Measurements from ENCODE around the gene USP33. TPM values are rescaled to one million over a fixed set of nuclear protein-coding genes. Genes with fewer than 3 reads are reported as not detected.

The USP33 gene
- total RNA-seq, 1 experiment from 2014 or later, result 51.5 TPM

GRCh38 chr1:77683160-77684148 is 76.2 kb downstream of the USP33 start:
- peak overlapping the region; percentile 99 to 100 (median 100) for H3K27ac Mint-ChIP-seq
- Histone ChIP-seq H3K23ac (ENCODE audit: insufficient read length, low read depth, low read length) (no peak overlapping the region), H3K14ac (ENCODE audit: insufficient read depth, low read length) (peak overlapping the region; percentile 99), H4K8ac (replicated peaks; ENCODE audit: insufficient read length, low read depth, low read length) (no peak overlapping the region), H3K4me2 (ENCODE audit: insufficient read depth, insufficient read length, low read length) (peak overlapping the region; percentile 76), H3K4me1 (ENCODE audit: insufficient read depth, low read length) (no peaks in the 10 kb centered on the region), H3K27me3 (ENCODE audit: insufficient read depth, low read length) (no peaks in the 10 kb centered on the region), H2BK20ac (ENCODE audit: low read depth, low read length, poor library complexity, severe bottlenecking) (no peak overlapping the region), H2AK5ac (ENCODE audit: insufficient read length, low read length) (no peak overlapping the region), H2BK12ac (ENCODE audit: insufficient read length, low read depth, low read length) (no peak overlapping the region), H3K27ac (ENCODE audit: insufficient read length, low read depth, low read length) (peak overlapping the region; percentile 99), H3K9ac (ENCODE audit: extremely low read depth, insufficient read length, low read length) (peak overlapping the region; percentile 100), H2AFZ (ENCODE audit: low read length) (peak overlapping the region; percentile 74), H3K23me2 (ENCODE audit: insufficient read length, low read depth, low read length, poor library complexity, severe bottlenecking) (peaks cover 14% of the 10 kb centered on the region), H4K5ac (ENCODE audit: insufficient read length, low read depth, low read length) (peak overlapping the region; percentile 92), H2BK5ac (ENCODE audit: insufficient read length, low read length) (peak overlapping the region; percentile 23), H3K18ac (ENCODE audit: insufficient read length, low read depth, low read length) (peak overlapping the region; percentile 99), H4K20me1 (ENCODE audit: control insufficient read depth, insufficient read depth, insufficient read length) (no peaks in the 10 kb centered on the region), H4K91ac (ENCODE audit: insufficient read length, low read depth, low read length) (no peak overlapping the region), H2BK15ac (ENCODE audit: low read depth, low read length) (no peak overlapping the region), H3K79me1 (ENCODE audit: insufficient read depth, low read depth, low read length, poor library complexity, severe bottlenecking) (no peaks in the 10 kb centered on the region), H2BK120ac (ENCODE audit: low read depth, low read length, poor library complexity, severe bottlenecking) (peak overlapping the region; percentile 84), H3K56ac (ENCODE audit: insufficient read length, low read depth, low read length) (peak overlapping the region; percentile 92), H3K4ac (ENCODE audit: low read depth, low read length) (no peak overlapping the region; the same call in 1 of the 2 replicates), H3K9me3 (ENCODE audit: control insufficient read depth, low read depth, low read length) (no peaks in the 10 kb centered on the region), H3T11ph (ENCODE audit: low read length) (no peak overlapping the region), H3K79me2 (ENCODE audit: insufficient read depth, low read length) (peaks cover 18% of the 10 kb centered on the region)
- H3K36me3 Mint-ChIP-seq (ENCODE audit: insufficient read depth in 1 of 3, low read depth in 3 of 3), result peaks cover 0 to 4% (median 0%) of the 10 kb centered on the region in 3 experiments; a peak in 2 of 7 replicates
- peak; percentile 92 for TF ChIP-seq CTCF (conservative IDR thresholded peaks at IDR 0.05)
- no peaks in the 10 kb centered on the region for H3K27me3 Mint-ChIP-seq (ENCODE audit: low read depth)
- H3K4me3 Mint-ChIP-seq, result peak overlapping the region; percentile 98 to 99
- DNase-seq, result peak; percentile 96
- no peaks in the 10 kb centered on the region for H3K9me3 Mint-ChIP-seq
- no CpG with 5 or more reads among the region's 72 CpGs for WGBS (ENCODE audit: extremely low coverage, insufficient read length, low lambda C conversion rate)
- H3K4me1 Mint-ChIP-seq, result peaks cover 20 to 25% of the 10 kb centered on the region in 2 experiments

Measured in H9 (cell line).